Stimulated activated CD4-positive, alpha-beta T cell treated with anti-CD3 and anti-CD28 coated beads, Interleukin-1b, Interleukin-23, amount 100 ng/mL, for 48 hours (primary cell): Measurements from ENCODE around the gene UNC79.

Experiments used
- DNase-seq: peaks from one replicate; pipeline ENCODE4 v3.0.0-alpha.2; 2020

Gene UNC79

DNA sequence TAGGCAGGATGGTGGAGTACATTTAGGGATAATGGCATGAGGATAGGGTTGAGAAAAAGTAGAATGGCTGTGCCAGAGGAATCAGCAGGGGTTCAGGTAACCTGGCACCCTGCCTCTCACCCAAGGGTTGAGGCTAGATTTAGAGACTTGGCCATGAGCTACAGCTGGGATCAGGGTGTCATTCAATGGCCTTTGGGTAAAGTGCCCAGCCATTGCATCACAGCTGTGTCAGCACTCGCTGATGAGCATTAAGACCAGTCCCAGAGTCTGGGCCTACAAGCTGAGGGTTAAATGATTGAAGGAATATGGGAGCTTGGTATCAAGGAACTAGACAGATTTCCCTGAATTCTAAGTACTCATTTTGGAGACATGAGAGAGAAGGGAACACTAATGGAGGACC, 243.6 kb downstream of the UNC79 start:
- DNase-seq = no peak

DNA sequence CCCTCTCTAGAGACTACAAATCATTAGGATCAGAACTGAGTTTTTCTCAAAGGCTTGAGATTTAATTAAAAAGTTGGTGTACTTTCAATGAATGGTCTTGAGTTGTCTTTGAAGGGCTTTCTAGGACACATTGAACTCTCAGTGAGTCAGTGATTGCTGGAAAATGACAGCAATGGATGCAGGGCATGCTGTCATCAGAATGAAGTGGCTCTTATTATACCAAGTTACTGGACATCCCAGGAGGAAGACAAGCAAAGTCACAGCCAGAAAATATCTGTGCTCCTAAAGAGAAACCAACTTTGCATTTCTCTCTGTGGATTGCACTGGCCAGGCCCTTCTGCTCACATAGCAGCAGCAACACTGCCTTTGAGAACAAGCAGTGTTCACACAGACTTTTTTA, 244.9 kb downstream of the UNC79 start:
- DNase-seq = no peak

DNA sequence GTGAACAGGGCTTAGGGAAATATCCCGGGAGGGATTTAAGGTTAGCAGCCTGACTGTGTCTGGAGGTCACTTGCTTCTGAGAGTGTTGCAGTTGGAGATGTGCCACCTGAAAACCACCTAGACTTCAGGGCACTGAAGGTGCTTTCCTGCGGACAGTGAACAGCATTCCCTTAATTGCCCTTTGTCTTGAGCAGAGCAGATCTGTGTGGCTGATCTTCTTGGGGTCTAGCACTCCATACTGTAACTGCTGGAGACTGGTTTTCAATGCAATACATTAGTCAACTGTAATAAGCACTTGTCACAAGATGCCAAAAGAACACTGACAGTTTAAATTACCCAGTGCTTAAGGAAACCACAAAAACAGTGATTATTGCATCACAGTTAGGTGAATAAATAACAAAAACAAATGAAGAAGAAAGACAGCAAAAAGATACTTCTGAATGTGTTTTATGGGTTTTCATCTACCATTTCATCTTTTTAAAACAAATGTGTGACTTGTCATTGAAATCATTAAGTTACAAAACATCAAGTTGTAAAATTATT, 245.7 kb downstream of the UNC79 start:
- no peak for DNase-seq

DNA sequence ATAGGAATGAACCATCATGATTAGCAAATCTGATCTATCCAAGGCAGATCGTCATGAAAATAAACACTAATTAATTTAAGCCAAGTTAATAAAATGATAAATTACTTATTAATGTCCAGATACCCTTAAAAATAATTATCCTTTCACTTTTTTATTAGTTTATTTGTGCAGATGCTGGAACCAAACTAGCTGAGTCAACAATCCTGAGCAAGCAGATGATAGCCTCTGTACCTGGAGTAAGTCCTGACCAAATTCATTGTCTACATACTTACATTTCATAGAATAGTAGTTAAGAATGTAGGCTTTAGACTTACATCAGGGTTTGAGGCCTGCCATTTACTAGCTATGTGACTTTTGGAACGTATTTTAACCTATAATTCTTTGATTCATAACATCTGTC, 251.7 kb downstream of the UNC79 start:
- DNase-seq = no peak

DNA sequence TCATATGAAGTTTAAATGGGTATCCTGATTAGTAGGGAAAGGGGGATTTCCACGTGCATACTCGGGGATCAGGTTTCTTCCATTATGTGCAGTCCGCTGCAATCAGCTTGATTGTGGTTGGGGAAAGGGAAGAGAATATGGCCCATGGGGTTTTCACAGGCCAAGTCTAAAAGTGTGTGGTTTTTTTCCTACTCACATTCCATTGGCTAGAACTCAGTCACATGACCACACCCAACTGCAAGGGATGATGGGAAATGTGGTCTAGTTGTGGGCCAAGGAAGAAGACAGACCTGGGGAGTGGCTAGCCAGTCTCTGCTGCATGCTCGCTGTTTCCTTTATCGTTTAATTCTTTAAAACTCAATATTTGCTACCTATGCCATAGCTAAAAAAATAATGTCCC, 252.5 kb downstream of the UNC79 start:
- DNase-seq = no peak

DNA sequence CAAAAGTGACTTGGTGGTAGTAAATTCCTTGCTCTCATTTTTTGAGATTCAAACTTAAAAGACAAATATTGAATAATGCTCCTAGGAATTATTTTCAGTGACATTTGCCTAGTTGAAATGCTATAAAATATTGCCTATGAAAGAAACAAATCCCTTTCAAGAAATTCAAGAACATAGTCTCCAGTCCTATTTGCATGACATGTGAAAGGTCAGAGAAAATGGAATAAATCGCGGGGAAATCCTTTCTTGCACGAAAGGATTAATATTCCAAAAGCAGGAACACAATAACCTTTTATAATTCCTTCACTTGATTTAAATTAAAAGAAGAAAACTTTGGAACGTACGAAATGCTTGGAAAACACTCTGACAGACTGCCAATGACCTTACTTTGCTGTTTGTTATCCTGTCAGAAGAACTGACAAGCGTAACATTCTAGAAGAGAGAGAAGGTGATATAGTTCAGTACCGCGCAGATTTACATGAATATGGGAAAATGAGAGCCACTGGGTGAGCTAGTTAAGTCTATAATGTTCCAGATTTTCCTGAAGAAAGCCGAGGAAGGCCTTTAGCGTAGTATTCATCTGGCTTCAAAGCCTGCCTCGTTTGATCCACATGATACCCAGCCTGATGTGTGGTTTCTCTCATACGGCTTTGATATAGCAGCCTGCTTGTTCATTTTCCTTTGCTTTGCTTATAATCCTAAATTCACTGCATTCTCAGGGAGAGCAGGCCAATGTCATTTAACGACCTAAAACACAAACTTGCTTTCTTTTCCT, 254.6 kb downstream of the UNC79 start:
- no peak for DNase-seq

DNA sequence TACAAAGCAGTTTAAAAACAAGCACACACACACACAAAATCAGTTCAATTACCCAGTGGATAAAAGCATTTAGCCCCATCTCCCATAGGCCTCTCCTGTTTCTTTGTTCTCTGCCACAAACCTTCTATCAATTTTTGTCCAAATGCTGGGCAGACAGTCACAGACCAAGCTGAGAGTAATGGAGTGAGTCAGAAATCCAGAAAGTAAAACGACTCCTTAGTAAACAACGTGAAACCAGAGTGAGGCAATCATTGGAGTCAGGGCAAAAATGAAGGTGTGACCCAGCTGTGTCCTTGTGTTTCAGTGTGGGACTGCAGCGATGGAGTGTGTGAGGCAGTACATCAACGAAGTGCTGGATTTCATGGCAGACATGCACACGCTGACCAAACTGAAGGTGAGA, 255.5 kb downstream of the UNC79 start:
- DNase-seq = no peak

DNA sequence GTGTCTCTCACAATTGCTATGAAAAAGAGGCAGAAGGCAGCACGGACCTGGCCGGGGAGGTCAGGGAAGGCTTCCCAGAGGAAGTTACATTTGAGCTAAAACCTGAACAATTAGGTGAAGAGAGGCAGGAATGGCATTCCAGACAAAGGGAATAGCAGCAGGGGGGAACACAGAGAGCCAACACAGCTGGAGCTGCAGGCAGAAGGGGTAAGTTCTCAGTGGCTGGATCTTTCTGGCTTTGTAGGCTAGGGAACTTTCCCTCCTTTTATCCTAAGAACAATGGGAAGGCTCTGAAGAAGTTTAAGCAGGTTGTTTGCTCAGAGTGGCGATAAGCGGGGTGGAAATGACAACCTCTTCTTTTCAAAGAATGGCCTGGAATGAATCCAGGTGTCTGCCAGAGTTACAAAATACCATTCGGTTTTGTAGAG, 257.5 kb downstream of the UNC79 start:
- DNase-seq = no peak

DNA sequence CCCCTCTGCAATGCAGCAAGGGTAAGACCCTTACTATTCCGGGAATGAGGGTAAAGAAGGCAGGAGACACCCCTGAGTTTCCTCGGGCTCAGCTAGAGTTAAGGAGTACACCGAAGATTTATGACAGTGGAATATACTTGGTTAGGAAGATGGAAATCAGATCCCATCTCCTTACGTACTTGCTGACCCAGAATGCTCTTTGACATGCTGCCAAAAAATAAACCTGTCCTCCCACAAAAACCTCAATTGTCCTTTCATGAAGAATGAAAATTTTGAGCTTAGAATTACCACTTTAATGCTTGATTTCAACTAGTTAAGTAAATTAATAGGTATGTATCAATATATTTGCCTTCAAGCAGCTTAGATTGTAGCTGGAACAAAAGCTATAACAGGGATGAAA, 258.1 kb downstream of the UNC79 start:
- no peak for DNase-seq

DNA sequence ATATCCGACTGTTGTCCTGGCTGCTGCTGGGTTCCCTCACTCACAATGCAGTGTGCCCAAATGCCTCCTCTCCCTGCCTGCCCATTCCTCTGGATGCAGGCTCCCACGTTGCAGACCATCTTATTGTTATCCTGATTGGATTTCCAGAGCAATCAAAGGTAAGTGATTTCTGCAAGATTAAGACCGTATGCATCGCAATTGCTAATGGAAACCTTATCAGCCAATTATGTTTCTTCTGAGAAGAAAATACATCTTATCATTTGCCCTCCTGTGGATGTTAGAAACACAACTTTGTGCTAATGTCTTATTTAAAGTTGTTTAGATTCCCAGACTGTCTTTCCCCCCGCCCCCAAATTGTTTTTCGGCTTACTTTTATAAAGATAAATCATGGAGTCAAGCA, 259.4 kb downstream of the UNC79 start:
- no peak for DNase-seq

DNA sequence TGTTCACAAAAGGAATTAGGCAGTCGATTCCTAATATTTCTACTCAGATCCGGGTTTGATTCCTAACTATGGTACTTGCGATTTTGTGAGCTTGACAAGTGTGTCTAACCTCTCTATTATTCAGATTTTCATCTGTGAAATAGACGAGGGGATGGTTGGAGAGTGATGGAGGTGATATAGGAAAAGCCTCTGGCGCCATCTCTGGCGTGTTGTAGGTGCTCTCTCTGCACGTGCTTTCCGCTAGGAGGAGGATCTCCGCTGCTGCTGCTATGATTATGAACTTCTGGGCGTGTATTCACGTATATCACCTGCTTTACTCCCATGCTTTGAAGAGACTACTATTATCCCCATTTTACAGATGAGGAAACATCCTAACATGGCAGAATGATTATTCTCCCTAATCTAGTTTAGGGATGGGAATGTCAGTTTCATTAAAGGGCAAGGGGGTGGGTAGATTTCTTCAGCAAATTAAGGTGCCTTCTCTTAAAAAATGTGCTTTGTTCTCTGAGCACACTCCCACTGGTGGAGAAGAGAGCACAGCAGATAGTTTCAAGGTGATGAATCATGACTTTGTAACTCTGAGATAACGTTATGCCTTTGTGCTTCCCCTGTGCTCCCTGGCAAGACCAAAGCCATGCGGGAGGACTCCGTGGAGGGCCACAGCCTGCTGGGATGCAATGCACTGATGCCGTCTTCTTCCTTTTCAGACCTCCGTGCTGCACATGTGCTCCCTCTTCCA, 260.5 kb downstream of the UNC79 start:
- DNase-seq = no peak

DNA sequence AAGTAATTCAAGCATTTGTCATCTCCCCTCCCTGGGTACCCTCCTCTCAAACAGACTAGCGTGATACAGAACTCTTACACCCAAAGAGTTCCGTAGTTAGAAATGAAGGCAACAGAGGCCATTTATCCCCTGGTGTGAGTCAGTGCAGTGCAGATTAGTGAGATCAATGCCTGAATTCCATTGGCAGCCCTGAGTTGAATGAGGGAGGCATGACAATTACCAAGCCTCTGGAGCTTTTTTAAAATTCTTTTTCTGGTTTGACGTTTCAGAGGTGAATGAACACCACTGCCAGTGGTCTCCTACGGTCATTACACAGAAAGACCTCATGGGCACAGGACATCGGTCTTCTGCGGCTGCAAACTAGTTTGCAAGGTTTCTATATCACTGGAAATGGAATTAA, 263.2 kb downstream of the UNC79 start:
- DNase-seq = no peak

DNA sequence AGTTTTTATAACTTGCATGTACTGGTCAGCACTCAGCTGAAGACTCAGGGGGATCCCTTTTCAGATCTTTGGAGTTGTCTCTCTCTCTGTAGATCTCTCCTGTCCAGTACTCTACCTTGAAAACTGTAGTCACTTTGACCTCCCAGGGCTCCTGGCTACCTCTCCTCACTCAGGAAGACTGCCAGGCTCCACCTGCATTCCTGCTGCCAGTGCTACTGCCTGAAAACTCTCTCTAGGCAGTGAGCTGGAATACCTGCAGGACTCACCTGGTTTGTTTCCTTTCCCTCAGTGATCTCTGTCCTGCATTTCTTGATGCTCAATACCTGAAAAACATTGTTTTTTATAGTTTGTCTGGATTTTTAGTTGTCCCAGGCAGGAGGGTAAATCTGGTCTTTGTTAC, 270.2 kb downstream of the UNC79 start:
- no peak for DNase-seq

DNA sequence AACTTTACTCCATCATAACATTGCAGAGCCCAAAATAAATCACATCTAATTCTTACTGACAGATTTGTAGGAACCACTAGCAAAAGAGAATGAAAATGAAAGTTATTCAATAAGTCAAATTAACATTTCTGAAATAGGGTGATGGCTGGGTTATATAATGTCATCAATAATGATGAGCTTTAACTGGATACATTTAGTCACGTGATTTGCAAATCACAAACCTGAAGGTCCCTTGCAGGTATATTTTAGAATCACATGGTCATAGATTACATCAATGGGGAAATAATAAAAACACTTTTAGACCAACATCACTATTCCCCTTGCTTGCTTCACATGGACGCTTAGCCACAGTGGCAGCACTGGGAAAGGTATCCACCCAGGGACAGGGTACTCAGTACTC, 270.8 kb downstream of the UNC79 start:
- no peak for DNase-seq

DNA sequence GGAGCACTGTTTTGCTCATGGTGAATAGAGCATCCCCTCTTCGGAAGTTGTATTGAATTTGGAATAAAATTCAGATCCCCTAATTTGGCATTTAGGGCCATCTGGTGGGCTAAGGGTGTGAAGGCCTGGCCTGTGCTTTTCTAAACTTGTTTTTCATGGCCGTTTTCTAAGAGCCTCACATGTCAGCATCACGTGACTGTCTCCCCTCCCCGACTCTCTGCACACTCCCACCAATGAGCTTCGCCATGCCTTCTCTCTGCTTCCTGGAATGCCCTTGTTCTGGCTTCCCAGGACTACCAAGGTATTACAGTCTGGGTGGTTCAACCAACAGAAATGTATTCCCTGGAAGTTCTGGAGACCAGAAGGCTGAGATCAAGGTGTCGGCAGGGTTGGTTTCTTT, 272.2 kb downstream of the UNC79 start:
- DNase-seq = no peak

DNA sequence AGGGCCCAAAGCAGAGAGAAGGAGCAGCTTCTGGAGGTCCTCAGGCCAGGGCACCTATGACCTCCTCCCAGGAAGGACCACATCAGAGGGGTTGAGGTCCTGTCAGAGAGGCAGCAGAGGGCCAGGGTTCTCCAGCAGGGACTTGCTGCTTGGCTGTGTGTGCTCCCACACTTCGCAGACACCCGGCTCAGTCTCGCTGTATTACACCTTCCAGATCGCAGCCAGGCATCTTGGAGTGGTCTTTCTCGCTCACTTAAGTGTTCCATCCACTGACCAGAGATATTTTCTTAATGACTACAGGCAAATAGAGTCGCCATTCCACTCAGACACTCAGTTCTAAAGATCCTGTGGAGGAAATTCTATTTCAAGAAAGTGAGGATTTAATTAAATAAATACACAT, 273.2 kb downstream of the UNC79 start:
- no peak for DNase-seq

DNA sequence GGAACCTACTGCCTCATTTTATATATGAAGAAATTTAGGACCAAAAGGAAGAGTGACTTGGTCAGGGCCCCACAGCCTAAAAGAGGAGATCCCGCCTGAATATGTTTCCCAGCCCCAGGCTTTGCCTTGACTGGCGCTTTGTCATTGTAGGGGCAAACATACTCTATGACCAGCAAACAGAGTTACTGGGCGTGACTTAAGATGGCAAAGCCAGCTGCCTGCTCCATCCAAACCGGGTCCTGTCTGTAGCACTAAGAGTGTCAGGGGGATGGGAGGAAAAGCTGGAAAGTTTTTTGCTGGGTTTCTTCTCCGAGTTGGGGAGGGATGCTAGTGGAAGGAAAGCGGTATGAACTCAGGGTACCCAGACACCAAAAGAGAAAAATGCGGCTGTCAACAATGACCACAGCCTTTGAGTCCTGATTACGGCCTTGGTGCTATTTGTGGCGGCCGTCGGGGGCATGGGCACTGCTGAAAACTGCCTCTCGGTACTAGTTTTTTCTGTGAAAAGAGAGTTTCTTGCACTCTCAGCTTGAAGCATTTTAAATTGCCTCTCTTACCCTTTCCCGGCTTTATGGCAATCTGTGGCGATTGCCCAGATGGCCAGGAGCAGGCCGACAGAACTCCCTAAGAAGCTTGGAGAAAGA, 274.9 kb downstream of the UNC79 start:
- DNase-seq = no peak

DNA sequence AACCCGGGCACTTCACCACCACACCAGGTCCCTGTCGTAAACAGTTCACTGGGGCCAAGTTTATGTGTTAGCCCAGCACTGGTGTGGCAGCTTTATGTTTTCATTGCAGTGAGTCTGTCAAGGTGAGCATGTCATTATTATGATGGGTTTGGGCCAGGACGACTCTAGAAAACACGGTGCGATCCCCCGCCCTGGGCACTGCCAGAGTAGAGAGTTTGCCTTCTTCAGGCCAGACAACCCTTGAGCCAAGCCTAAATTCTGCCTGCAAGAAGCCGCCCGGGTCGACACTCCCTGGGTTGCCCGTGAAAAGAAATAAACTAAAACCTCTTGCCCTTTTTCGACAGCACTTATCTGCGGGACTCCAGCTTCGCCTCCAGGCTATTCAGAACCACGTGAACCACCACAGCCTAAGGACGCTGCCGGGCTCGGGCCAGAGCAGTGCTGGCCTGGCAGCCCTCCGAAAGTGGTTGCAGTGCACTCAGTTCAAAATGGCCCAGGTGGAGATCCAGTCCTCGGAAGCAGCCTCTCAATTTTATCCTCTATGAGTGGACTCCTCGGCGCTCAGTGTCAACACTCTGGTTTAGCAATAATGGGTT, 275.7 kb downstream of the UNC79 start:
- DNase-seq = no peak

DNA sequence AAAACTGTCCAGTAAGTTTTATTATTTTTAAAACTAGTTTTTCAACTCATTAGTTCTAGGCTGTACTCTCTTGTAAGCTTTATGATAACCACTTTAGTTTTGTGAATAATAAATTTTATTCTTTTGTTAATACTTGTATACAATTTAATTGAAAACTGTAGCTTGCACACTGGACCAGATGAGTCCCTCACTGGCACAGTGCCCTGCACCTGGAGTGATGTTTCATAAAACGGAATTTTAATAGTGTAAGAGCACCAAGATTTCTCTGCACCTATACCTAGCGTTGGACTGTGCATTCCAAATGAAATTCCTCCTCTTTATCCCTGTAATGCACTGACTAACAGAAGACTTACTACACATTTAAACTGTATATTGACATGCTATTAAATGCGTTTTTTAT, 276.7 kb downstream of the UNC79 start:
- DNase-seq = no peak

DNA sequence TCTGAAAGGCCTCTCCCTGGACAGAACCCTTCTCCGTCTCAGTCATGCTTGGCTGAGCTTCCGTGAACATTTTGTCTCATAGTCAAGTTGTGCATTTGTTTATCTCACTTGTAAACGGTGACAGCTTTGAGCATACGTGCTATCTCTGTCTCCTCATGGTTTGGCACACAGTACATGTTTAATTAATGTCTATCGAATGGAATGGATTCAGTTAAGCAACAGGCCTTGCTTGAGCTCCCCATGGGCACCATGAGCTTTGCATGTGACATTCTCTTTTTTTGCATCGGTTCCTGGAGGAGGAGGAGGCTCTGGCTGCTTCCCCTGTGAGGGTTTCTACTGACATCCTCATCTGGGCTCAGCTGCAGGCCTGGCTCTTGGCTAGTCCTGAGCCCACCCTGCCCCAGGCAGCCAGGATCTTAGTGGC, 277.6 kb downstream of the UNC79 start:
- DNase-seq = no peak

DNA sequence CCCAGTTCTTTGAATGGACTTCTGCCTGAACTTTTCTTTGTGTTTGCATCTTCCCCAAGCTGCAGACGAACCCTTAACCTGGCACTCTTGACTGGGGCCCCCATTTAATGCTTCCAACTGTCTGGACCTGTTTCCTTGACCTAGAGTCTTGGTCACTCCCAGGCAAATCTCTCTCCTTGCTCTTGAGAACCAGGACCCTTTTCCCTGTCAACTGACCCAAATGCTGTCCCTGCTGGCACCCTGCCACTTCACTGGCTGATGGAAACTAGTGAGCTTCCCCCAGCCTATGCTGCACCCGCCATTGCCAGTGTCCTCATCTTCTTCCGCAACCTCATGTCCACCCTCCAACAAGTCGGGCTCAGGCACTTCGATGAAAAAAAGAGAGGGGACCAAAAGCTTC, 278.1 kb downstream of the UNC79 start:
- no peak for DNase-seq

DNA sequence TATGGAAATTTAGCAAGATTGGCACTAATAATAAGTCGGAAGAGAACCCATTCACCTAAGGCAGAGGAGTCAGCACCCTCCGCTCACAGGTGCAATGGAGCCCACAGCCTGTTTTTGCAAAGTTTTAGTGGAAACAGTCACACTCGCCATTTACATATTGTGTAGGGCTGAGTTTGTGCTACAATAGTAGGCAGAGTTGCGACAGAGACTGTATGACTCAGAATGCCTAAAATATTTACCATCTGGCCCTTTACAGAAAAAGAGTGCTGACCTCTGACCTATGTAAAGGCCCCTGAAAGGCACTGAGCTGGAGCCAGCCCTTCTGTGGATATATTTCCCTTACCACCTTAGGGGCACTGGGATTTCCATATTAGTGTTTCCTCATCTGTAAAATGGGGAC, 278.5 kb downstream of the UNC79 start:
- DNase-seq = no peak

DNA sequence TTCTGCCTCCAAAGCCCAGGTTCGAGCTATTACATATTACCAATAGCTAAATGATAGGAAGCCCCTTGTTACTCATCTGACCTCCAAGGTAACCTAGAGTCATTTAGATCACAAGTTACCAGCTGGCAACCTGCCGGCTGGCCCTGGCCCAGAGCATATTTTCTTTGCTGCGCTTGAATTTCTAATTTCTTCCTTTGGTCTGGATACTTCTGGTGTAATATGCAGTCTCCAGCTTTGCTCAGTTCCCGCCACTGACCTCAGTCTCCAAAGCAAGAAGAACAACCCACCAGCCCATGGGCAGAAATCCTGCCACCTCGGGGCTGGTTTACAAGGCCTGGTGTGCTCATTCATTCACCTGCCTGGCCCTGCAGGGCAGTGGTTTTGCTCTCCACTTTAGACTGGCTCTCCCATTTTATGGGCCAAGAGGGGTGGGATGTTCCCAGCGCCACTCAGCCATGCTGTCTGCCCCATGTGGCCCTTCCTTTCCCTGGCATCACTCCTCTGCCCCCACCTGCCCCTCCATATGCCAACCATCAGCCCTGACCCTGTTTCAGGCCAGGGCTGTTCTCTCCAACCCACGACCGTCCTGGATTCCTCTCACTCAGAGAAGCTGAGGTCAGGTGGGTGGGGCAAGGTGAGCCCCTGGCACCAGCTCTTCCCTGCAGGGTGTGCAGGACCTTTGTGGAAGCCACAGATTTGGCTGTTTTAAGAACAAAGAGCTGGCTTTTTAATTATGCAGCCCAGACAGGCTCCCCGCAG, 281.5 kb downstream of the UNC79 start:
- no peak for DNase-seq
